Panc1 (cell line): ENCODE data around the gene MAGI1. TPM values are rescaled to one million over a fixed set of nuclear protein-coding genes. Genes with fewer than 3 reads are reported as not detected.

Experiments used
- ATAC-seq: fragments of 200-7000 bp; cut with Tn5 transposase; 2 replicates; pipeline ENCODE4 v1.9.1; 2020; ENCODE audit warnings: mild to moderate bottlenecking, moderate library complexity
- BruUV-seq: library from RNA; stranded (reverse); fragments of 400-500 nt; replicated peaks from 2 replicates; lab custom pipeline; 2021; lab: Mats Ljungman, UMichigan
- CTCF ChIA-PET: fragments of 300-600 bp; sonication (Branson Sonifier 250); formaldehyde crosslinking; loops from one replicate; lab custom pipeline; 2022; ENCODE audit warnings: antibody characterized with exemption; lab: Charles Lee
- POLR2A ChIA-PET: fragments of 300-600 bp; sonication (Branson Sonifier 250); formaldehyde crosslinking; loops from one replicate; lab custom pipeline; 2022; ENCODE audit warnings: antibody characterized with exemption; lab: Charles Lee
- DNase-seq: peaks from one replicate; pipeline ENCODE4 v3.0.0-alpha.2; 2010; ENCODE audit warnings: low read depth, low spot score
- H3K27ac ChIP-seq: 2 replicates; pipeline ENCODE4 v1.5.1; 2011; ENCODE audit warnings: mild to moderate bottlenecking, low read length, inconsistent platforms
- H3K27me3 ChIP-seq: fragments of 200-500 bp; sonication (Bioruptor generic); 2 replicates; pipeline ENCODE4 v1.6.0; 2014; ENCODE audit warnings: low read length, inconsistent platforms; ENCODE audit not compliant: control insufficient read depth, insufficient read depth
- H3K36me3 ChIP-seq: fragments of 200-500 bp; sonication (Bioruptor generic); 2 replicates; pipeline ENCODE4 v1.5.1; 2014; ENCODE audit warnings: inconsistent platforms, mild to moderate bottlenecking, low read length, moderate library complexity; ENCODE audit not compliant: control insufficient read depth, insufficient read depth
- H3K4me1 ChIP-seq: 2 replicates; pipeline ENCODE4 v1.5.1; 2011; ENCODE audit warnings: inconsistent platforms, mild to moderate bottlenecking, low read length, moderate library complexity; ENCODE audit not compliant: control insufficient read depth, insufficient read depth
- H3K4me3 ChIP-seq, 2 experiments: 2 replicates each; pipeline ENCODE4 v1.5.1; 2011 to 2012; ENCODE audit warnings: low read depth in 2 of 2, low read length in 2 of 2, mild to moderate bottlenecking in 2 of 2, inconsistent platforms in 1 of 2, moderate library complexity in 1 of 2
- H3K9me3 ChIP-seq: fragments of 200-500 bp; sonication (Bioruptor generic); 2 replicates; pipeline ENCODE4 v1.5.1; 2014; ENCODE audit warnings: low read depth, mild to moderate bottlenecking, inconsistent platforms, low read length, moderate library complexity; ENCODE audit not compliant: control insufficient read depth, insufficient read depth
- CTCF ChIP-seq: fragments of 450-650 bp; IDR thresholded peaks from 2 replicates; pipeline ENCODE4 v1.5.1; 2017; ENCODE audit warnings: mild to moderate bottlenecking
- POLR2AphosphoS5 ChIP-seq: IDR thresholded peaks from 2 replicates; pipeline ENCODE4 v1.6.1; 2012; ENCODE audit warnings: mild to moderate bottlenecking, low read depth, low read length, moderate library complexity
- REST ChIP-seq, 2 experiments: IDR thresholded peaks; 2 replicates each; pipeline ENCODE4 v1.6.1; 2011 to 2012; ENCODE audit warnings: low read depth in 2 of 2, control low read depth in 1 of 2, low read length in 1 of 2, mild to moderate bottlenecking in 1 of 2, moderate library complexity in 1 of 2; ENCODE audit not compliant: insufficient read depth in 1 of 2
- SIN3A ChIP-seq: IDR thresholded peaks from 2 replicates; pipeline ENCODE4 v1.6.1; 2012; ENCODE audit warnings: low read depth, mild to moderate bottlenecking, low read length, moderate library complexity, borderline replicate concordance; ENCODE audit not compliant: insufficient read depth
- TCF7L2 ChIP-seq: IDR thresholded peaks from 2 replicates; pipeline ENCODE4 v1.6.1; 2011; ENCODE audit warnings: mild to moderate bottlenecking, low read depth, low read length, inconsistent platforms
- in situ Hi-C: cut with HindIII; loops from 2 replicates; pipeline ENCODE4 v1.10.0; 2016; ENCODE audit warnings: low sequenced_read_pairs, low pct_unique_long_range_greater_than_20kb
- intact Hi-C: fragments of 100-400 bp; cut with micrococcal nuclease; formaldehyde crosslinking; loops from one replicate; pipeline ENCODE4 v1.10.0; 2022; ENCODE audit not compliant: unreplicated experiment
- total RNA-seq: library from RNA; stranded (reverse); gene quantifications from one replicate; pipeline ENCODE4 v1.2.1, GENCODE V29; 2021; ENCODE audit not compliant: unreplicated experiment

MAGI1 gene
- total RNA-seq, 1 experiment from 2014 or later = 9.5 TPM

- Histone ChIP-seq H3K9me3 (no peaks in the 10 kb centered on the region), H3K27ac (no peak overlapping the region), H3K27me3 (no peaks in the 10 kb centered on the region), H3K36me3 (no peaks in the 10 kb centered on the region), H3K4me1 (no peaks in the 10 kb centered on the region), H3K4me3 (no peak overlapping the region)
- intact Hi-C loops (no loop called here), in situ Hi-C loops (no loop called here)
- POLR2A ChIA-PET = no interaction called here
- ATAC-seq (no peak), DNase-seq (no peak)
- no TSS peak for BruUV-seq
- CTCF ChIA-PET = no interaction called here
- no peak for TF ChIP-seq POLR2AphosphoS5
- TF ChIP-seq REST (IDR thresholded peaks at IDR 0.05; ENCODE audit: insufficient read depth in 1 of 2, low read depth in 2 of 2, low read length in 1 of 2) = no peak
- TF ChIP-seq TCF7L2 = no peak
- no peak for TF ChIP-seq CTCF
- TF ChIP-seq SIN3A = no peak
Measured at GRCh38 chr3:65787827-65788226, 250.9 kb downstream of the MAGI1 start.

GRCh38 chr3:65787340-65787739 lies 251.4 kb downstream of the MAGI1 start:
- no peak for ATAC-seq
- no peaks in the 10 kb centered on the region for H3K36me3 ChIP-seq
- TF ChIP-seq TCF7L2 (no peak), REST (IDR thresholded peaks at IDR 0.05; ENCODE audit: insufficient read depth in 1 of 2, low read depth in 2 of 2, low read length in 1 of 2) (no peak), POLR2AphosphoS5 (no peak), SIN3A (no peak), CTCF (no peak)
- H3K4me1 ChIP-seq = no peaks in the 10 kb centered on the region
- in situ Hi-C loops (no loop called here), intact Hi-C loops (no loop called here)
- ChIA-PET POLR2A (no interaction called here), CTCF (no interaction called here)
- no peak overlapping the region for H3K4me3 ChIP-seq
- no peaks in the 10 kb centered on the region for H3K27me3 ChIP-seq
- no peak overlapping the region for H3K27ac ChIP-seq
- H3K9me3 ChIP-seq = no peaks in the 10 kb centered on the region
- DNase-seq = no peak
- no TSS peak for BruUV-seq
